ENCODE results near the gene OCA2.
"Not testable (repeated sequence)": the region's sequence is repeated elsewhere in the genome, so short reads cannot be mapped to it uniquely, and the experiment has no call there.

The OCA2 gene

GRCh38 chr15:28098766-28099554 lies at the start of gene OCA2:
Gene OCA2 (minus strand): TSS chr15:28099315. CDS start chr15:28081874, 17,441 bp downstream.
- DNase-seq: peak; percentile 72

- no peak for DNase-seq
Observed at GRCh38 chr15:28147801-28148200, 48.7 kb upstream of the OCA2 start.

GRCh38 chr15:28145419-28145818 lies 46.3 kb upstream of the OCA2 start:
- not testable (repeated sequence) for DNase-seq

- DNase-seq: no peak
Observed at GRCh38 chr15:28140062-28140461, 40.9 kb upstream of the OCA2 start.

DNA sequence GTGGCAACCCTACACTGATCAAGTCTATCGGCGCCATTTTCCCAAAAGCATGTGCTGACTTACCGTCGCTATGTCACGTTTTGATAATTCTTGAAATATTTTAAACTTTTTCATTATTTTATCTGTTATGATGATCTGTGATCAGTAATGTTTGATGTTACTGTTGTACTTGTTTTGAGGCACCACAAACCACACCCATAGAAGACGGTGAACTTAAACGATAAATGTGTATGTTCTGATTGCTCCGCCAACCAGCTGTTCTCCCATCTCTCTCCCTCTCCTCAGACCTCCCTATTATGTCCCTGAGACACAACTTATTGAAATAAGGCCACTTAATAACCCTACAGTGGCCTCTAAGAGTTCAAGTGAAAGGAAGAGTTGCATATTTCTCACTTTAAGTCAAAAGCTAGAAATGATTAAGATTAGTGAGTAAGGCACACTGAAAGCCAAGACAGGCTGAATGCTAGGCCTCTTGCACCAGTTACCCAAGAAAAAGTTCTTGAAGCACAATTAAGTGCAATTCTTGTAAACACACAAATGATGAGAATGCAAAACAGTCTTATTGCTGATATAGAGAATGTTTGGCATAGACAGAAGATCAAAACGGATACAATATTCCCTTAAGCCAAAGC lies 38.4 kb upstream of the OCA2 start:
- not testable (repeated sequence) for DNase-seq

- not testable (repeated sequence) for DNase-seq
Observed at GRCh38 chr15:28136236-28136904, 37.3 kb upstream of the OCA2 start.

GRCh38 chr15:28133281-28133680 lies 34.2 kb upstream of the OCA2 start:
- DNase-seq: no peak

DNA sequence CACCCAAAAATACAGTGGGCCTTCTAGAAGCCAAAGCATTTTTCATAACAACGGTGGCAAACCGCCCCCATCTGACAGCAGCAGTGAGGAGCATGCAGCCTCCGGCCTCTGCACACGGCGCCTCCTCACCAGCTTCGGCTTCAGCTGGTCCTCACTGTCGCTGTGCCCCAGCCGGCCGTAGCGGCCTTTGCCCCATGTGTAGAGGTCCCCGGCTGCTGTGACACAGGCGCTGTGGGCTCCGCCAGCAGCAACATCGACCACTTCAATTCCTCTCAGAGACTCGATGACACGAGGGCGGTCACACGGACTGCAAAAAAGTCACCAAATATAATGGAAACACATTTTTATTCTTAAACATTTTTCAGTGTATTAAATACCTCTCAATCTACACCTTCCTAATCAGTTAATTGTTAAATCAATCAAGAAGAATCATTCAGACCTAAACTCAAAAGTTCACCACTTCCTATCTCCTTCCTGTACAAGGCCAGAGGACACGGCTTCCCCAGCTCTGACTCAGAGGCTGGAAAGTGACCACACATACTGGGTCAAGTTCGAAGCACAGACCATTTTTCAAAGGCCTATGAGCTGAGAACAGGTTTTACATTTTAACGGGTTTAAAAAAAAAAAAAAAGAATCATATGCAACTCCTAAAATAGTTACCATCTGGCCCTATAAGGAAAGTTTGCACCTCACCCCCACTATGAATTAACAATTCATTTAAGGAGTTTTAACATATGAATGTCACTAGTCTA lies 33.6 kb upstream of the OCA2 start:
- no peak for DNase-seq

DNA sequence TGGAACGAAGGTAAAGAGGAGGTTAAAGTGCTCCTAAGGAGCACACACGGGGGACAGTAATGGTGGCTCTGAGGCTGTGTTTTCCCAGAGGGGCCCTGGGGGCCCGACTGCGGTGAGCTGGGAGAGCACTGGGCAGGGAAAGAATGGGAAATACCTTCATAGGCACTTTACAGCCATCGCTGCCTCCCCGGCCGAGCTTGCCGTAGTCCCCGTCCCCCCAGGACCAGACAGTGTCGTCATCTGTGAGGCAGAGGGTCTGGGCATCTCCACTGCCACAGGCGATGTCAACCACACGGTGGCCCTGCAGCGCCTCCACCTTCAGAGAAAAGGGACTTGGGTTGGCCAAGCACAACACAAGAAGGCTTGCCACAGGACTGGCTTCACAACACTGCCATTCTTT lies 32.8 kb upstream of the OCA2 start:
- DNase-seq: no peak

DNA sequence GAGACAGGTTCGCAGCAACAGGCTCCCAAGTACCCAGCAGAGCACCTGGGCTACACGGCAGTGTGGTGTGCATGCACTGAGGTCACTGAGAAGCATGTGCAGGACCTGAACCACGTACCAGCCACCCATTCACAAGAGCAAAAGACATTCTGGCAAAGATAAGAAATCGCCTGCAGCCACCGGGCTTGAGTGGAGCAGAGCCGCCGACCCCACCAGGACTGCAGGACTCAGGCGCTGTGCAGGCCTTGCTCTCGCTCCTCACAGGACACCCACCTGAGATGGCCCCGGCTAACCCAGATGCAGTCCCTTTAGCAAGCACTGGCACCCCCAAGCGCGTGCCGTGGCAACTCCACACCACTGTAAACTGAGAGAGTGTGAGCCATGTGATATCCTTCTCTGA lies 32.3 kb upstream of the OCA2 start:
- DNase-seq: no peak

DNA sequence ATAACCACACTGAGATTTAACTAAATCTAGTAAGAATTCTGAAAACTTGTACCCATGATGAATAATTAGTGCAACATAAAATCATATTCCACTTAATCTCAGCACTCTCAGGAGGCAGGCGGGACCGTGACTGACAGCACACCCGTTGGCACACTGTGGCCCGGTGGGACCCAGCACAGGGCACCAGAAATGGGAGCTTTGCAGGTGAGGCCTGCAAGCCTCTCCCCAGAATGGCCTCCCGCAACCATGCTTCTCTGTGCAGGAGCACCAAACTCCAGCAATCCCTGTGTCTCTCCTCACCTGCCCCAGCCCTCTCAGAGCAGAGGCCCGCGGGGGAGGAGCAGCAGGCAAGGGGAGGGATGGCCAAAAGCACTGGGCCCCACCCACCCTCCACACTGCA lies 31.5 kb upstream of the OCA2 start:
- DNase-seq: no peak

- no peak for DNase-seq
Observed at GRCh38 chr15:28129231-28129848, 30.2 kb upstream of the OCA2 start.

GRCh38 chr15:28128031-28128430 lies 28.9 kb upstream of the OCA2 start:
- no peak for DNase-seq

GRCh38 chr15:28127036-28127435 lies 27.9 kb upstream of the OCA2 start:
- no peak for DNase-seq

- no peak for DNase-seq
Observed at GRCh38 chr15:28125673-28126651, 26.8 kb upstream of the OCA2 start.

DNA sequence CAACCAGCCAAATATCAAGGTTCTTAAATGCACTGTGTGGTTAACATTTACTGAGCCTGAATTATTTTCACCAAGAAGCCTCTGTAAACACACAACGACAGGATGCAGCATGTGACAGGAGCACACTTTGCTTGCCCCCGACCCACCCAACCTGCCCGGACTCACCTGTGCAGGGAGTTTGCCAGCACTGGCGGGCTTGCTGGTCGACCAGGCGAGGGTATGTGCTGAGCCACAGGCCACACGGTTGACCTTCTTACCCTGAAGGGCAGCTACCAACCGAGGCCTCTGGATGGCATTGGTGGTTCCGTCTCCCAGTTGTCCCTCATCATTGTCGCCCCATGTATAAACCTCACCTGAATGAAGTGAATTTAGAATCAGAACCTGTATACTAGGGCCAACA lies 25.7 kb upstream of the OCA2 start:
- DNase-seq: no peak

- peak; percentile 67 for DNase-seq
Observed at GRCh38 chr15:28123408-28124023, 24.4 kb upstream of the OCA2 start.

GRCh38 chr15:28122038-28122949 lies 23.2 kb upstream of the OCA2 start:
- DNase-seq: no peak

DNA sequence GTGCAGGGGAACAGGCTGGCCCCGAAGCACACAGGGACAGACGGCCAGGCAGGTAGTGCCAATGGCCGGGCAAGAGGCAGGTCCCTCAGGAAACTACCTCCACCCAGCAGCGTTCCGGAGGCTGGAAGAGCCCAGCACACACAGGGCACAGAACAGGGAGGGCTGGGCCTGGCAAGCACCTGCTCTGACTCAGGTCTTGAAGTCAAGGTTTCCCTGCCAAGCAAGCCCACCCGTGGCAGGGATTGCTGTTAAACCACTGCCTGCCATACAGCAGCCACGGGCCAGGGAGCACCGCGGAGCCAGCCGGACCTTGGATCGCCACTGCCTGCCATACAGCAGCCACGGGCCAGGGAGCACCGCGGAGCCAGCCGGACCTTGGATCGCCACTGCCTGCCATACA lies 22.5 kb upstream of the OCA2 start:
- not testable (repeated sequence) for DNase-seq

DNA sequence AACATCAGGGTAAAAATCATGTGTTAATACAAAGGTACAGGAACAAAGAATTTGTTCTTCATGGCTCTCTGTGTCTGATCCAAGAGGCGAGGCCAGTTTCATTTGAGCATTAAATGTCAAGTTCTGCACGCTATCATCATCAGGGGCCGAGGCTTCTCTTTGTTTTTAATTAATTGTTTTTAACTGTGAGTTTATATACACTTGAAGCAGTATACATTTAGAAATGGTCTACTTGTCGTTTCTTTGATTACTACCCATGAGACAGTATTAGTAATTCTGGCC lies 21.2 kb upstream of the OCA2 start:
- DNase-seq: no peak
